Stimulated activated memory B cell treated with anti-CD40 and anti-IgM and Interleukin-4, amounts not matched to agents 10 μg/mL and 1 μg/mL and 100 μg/mL, for 72 hours (primary cell): Measurements from ENCODE around the gene VTCN1.
"Not testable (repeated sequence)": the region's sequence is repeated elsewhere in the genome, so short reads cannot be mapped to it uniquely, and the experiment has no call there.

Source experiments
- ATAC-seq: fragments of 150-1000 bp; cut with Tn5 transposase; 2 replicates; pipeline ENCODE4 v1.10.0; 2021
- H3K27ac Mint-ChIP-seq: one replicate; pipeline ENCODE4 v1.8.0; 2022; ENCODE audit warnings: mild to moderate bottlenecking, mixed read lengths
- H3K27me3 Mint-ChIP-seq: one replicate; pipeline ENCODE4 v1.8.0; 2022; ENCODE audit warnings: mixed read lengths
- H3K36me3 Mint-ChIP-seq: one replicate; pipeline ENCODE4 v1.8.0; 2022; ENCODE audit warnings: mixed read lengths
- H3K4me1 Mint-ChIP-seq: one replicate; pipeline ENCODE4 v1.8.0; 2022; ENCODE audit warnings: mixed read lengths
- H3K4me3 Mint-ChIP-seq: one replicate; pipeline ENCODE4 v1.8.0; 2022; ENCODE audit warnings: mild to moderate bottlenecking, moderate library complexity, mixed read lengths
- H3K9me3 Mint-ChIP-seq: one replicate; pipeline ENCODE4 v1.8.0; 2022; ENCODE audit warnings: mixed read lengths

The VTCN1 gene

DNA sequence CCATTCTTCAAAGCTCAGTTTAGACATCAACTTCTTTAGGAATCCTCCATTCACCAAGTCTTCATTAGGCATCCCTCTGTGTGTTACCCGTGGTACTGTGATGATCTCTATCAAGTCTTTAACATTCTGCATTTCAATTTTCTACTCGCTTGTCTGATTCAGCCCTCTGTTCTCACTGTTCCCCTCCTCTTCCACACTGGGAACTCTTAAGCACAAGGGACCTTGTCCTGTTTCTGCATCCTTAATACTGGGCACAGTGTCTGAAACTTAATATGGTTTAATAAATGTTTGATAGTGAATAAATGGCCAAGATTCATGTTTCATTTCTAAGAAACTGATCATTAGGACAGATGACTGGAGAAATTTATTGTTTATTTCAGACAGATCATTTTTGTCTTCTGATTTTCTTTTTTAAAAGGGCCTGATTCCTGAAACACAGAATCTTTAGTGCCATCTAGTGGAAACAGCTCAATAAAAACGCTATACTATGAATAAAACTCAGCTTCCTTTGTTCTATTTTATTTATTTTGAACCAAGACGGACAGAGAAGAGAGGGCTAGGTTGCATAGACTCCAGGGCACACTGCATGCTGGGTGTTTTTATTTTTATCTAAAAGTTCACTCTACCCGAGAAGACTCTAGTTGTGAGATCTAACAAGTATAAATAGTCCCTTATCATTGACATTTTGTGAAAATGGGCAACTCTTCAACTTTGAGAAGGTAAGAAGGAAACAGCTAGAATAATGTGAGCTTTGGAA lies 82.2 kb downstream of the VTCN1 start:
- H3K9me3 Mint-ChIP-seq: no peaks in the 10 kb centered on the region
- no peak overlapping the region for H3K27ac Mint-ChIP-seq
- H3K4me1 Mint-ChIP-seq: no peaks in the 10 kb centered on the region
- no peaks in the 10 kb centered on the region for H3K36me3 Mint-ChIP-seq
- peaks cover 2% of the 10 kb centered on the region for H3K27me3 Mint-ChIP-seq
- H3K4me3 Mint-ChIP-seq: no peak overlapping the region
- no peak for ATAC-seq

DNA sequence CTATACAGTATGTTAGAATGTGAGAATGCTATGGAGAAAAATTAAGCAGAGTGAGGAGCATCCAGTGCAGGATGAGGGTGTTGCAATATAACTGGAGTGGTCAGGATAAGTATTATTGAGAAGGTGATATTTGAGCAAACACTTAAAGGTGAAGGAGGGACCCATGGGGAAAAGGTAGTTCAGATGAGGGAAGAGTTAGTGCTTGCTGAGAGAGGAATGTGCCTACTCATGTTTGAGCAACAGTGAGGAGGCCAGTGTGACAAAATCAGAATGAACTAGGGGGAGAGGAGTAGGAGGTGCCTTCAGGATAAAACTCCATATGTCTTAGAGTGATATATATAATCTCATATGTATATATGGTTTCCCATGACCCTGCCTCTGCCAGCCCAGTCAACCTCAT lies 82.9 kb downstream of the VTCN1 start:
- Mint-ChIP-seq H3K4me3 (no peak overlapping the region), H3K27me3 (no peaks in the 10 kb centered on the region), H3K36me3 (no peaks in the 10 kb centered on the region), H3K4me1 (no peaks in the 10 kb centered on the region), H3K9me3 (no peaks in the 10 kb centered on the region), H3K27ac (no peak overlapping the region)
- ATAC-seq: no peak

DNA sequence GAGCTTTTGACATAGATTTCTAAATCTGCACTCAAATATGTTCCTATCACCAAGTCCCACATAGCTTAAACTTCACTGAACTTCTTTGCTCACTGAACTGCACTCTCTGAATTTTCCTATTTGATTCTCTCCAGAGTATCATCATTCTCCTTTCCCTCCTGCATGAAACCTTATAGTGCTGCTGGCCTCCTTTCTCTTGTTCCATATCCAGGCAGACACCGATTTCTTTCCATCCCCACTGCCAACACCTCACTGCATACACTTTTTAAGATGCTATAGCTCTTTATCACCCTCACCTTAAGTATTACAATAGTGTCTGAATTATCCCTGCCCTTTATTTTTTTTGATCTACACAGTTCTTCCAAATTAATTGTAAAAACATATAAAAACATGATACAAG lies 86.1 kb downstream of the VTCN1 start:
- H3K4me1 Mint-ChIP-seq: peaks cover 7% of the 10 kb centered on the region
- no peaks in the 10 kb centered on the region for H3K27me3 Mint-ChIP-seq
- no peaks in the 10 kb centered on the region for H3K36me3 Mint-ChIP-seq
- no peaks in the 10 kb centered on the region for H3K9me3 Mint-ChIP-seq
- H3K27ac Mint-ChIP-seq: no peak overlapping the region
- H3K4me3 Mint-ChIP-seq: no peak overlapping the region
- ATAC-seq: no peak

DNA sequence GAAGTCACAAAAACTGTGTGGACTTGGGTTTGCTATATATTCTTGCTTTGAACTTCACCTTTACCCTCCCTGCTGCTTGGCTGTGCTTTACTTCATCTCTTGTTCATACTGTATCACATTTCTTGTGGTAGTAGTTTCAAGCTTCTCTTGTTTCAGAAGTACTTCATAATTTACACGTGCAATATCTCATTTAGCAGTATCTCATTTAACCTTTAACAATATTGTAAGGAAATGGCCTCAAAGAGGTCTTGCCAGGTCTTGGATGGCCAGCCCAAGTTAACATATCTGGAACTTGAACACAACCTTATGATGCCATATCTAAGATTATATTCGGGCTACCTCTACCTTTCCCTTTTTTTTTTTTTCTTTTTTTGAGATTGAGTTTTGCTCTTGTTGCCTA lies 87.5 kb downstream of the VTCN1 start:
- no peaks in the 10 kb centered on the region for H3K9me3 Mint-ChIP-seq
- H3K36me3 Mint-ChIP-seq: no peaks in the 10 kb centered on the region
- no peaks in the 10 kb centered on the region for H3K27me3 Mint-ChIP-seq
- H3K27ac Mint-ChIP-seq: no peak overlapping the region
- H3K4me1 Mint-ChIP-seq: peaks cover 7% of the 10 kb centered on the region
- no peak for ATAC-seq
- H3K4me3 Mint-ChIP-seq: no peak overlapping the region

DNA sequence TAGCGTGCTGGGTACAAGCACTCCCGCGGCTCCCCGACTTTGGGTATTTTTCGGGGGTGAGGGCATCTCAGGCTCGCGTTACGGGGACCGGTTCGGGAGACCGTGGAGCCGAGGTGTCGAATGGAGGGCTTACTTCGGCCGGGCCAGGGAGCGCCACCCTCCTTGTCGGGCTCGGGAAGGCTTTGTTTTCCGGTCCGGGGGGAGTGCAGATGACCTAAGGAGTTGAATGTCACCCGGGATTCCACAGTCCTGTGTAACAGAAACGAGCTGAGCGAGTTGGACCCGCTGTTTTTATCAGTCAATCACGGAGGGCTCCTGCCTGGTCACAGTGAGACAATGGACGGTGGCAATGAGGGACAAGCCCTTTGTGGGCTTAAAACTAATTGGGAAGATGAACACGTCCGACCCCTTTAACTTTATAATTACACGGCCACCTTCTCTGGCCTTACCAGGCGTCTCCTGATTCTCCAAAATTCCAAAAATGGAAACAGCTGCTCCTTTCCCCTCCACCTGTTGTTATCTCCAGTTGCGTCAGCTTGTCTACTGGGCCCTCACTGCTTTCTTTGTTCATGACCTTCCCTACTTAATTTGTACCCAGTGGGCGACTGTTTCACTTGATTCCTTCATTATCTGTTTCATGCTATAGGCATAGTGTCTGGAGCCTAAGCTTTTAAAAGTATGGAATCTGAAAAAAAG lies 88.2 kb downstream of the VTCN1 start:
- Mint-ChIP-seq H3K4me1 (peaks cover 7% of the 10 kb centered on the region), H3K27me3 (no peaks in the 10 kb centered on the region), H3K27ac (peak overlapping the region; percentile 69), H3K36me3 (no peaks in the 10 kb centered on the region), H3K9me3 (no peaks in the 10 kb centered on the region), H3K4me3 (peak overlapping the region; percentile 85)
- no peak for ATAC-seq

DNA sequence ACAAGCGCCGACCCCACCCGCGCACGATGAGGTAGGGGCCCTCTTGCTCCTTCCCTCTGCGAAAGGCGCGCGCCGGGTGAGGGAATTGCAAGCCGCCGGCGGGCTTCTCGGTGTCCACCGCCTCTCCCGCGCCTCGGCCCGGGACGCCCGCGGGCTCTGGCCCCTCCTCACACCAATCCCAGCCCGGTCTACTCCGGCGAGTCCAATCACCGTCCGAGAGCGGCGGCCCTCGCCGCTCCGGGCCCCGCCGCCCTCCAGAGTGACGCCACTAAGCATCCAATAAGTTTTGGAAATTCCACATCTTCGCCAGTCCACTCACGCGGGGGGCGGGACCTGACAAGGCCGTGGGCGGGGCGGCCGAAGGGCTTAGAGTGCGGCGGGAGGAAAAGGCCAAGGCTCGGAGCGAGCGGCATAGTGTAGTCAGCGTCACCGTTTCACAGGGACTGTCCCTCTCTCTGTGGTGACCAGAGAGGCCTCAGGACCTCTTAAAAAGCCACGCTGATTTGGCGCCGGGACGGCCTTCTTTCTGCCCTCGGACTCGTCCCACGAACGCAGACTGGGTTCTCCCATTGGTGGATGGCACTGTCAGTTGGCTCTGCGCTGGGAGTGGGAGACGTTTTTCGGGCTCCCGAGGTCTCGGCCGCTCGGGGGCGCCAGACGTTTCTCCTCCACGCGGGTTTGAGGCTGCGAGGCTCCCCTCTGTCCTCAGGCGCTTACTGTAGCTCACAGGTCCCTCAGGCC lies 89.0 kb downstream of the VTCN1 start, which contains the start of gene TRIM45:
TRIM45 (minus strand) TSS at position 161 of the 741 bp plus-strand sequence. CDS start 548 bp downstream, outside the sequence.
- H3K27me3 Mint-ChIP-seq: no peaks in the 10 kb centered on the region
- peak within 1 kb of the TSS; percentile 69 for H3K27ac Mint-ChIP-seq

DNA sequence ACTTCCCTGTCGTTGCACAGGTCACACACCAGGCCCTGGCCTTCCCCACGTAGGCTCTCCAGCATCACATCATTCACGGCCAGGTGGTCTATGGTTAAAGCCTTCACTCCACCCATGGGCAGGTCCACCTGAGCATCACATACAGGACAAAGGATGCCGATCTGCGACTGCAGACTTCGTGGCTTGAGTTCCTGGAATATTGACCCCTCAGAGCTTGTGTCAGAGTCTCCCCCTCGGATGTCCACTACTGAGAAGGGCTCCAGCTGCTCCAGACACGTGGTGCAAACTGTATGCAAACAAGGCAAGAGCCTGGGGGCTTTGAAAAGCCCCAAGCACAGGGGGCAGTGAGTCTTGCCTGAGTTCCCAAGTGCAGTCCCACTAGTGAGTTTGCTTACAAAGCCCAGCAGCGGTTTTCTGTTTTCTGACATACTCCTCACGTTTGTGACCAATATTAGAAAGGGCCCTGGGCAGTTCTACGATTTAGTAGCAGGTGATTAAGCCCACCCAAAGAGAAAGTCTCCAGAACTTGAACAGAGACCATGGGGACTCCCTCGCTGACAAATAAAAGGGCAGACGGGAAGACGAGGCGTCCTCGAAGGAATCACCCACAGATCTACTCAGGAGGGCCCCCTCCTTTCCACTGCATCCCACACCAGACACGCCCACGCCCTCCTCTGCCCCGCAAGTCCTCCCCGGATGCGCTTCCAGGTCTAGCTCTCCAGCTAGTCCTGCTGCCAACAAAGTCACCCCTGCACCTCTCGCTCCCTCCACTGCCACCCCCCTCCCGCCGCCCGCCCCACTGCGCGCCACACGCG lies 89.7 kb downstream of the VTCN1 start:
- no peak for ATAC-seq
- Mint-ChIP-seq H3K4me1 (peaks cover 7% of the 10 kb centered on the region), H3K27me3 (no peaks in the 10 kb centered on the region), H3K9me3 (no peaks in the 10 kb centered on the region), H3K4me3 (peak overlapping the region; percentile 85), H3K36me3 (no peaks in the 10 kb centered on the region), H3K27ac (peak overlapping the region; percentile 69)

More for the DNA sequence above, 89.0 kb downstream of the VTCN1 start, which contains the start of gene TRIM45:
- Mint-ChIP-seq H3K36me3 (no peaks in the 10 kb centered on the region), H3K4me3 (peak within 1 kb of the TSS; percentile 85), H3K9me3 (no peaks in the 10 kb centered on the region), H3K4me1 (peaks cover 7% of the 10 kb centered on the region)
- ATAC-seq: peak; percentile 95

DNA sequence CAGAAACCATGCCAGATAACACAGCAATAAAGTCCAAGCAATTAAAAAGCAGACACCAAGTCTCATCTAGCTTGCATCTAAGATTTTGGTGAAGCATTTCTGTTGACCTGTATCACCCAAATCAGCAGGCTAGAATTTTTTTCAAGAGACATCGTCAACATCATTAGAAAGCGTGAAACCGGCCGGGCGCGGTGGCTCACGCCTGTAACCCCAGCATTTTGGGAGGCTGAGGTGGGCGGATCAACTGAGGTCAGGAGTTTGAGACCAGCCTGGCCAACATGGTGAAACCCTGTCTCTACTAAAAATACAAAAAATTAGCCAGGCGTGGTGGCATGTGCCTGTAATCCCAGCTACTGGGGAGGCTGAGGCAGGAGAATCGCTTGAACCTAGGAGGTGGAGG lies 91.6 kb downstream of the VTCN1 start:
- H3K4me1 Mint-ChIP-seq, H3K4me3 Mint-ChIP-seq, H3K36me3 Mint-ChIP-seq, H3K27ac Mint-ChIP-seq, H3K27me3 Mint-ChIP-seq, ATAC-seq, H3K9me3 Mint-ChIP-seq: not testable (repeated sequence)

DNA sequence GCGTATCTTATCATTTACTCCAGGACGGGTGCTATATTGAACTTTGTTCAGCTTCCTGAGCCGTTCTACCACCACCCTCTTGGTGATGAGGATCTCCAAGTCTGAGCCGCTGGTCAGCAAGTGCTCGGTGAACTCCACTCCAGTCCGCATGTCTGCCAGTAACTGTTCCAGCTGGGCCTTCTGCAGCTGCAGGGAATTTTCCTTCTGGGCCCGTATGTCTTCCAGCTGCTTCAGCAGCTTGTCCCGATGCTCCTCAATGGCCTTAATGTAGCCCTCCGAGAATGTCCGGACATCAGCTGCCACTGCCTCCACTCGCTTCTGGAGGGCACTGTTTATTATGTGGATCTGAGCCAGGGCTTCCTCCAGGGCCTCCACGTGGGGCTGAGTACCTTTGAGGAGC lies 92.6 kb downstream of the VTCN1 start:
- Mint-ChIP-seq H3K4me1 (peaks cover 7% of the 10 kb centered on the region), H3K27me3 (no peaks in the 10 kb centered on the region), H3K36me3 (no peaks in the 10 kb centered on the region), H3K9me3 (no peaks in the 10 kb centered on the region), H3K4me3 (no peak overlapping the region), H3K27ac (no peak overlapping the region)
- no peak for ATAC-seq

DNA sequence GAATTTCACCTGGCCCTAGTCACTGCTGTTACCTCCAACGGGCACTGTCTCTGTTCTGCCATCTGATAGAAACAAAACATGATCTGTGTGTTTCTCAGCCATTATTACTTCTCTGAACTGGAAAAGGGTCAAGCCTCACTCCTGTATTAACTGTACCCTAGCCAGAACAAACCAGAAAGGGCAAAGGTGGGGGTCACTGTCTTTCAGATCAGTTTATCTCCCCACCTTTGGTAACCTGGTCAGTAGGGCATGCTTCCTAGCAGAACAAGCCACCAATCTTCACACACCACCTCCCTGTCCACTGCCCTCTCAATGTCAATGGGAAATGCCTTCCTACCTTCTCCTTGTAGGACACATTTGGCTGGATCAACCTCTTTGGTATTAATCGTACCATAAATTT lies 93.0 kb downstream of the VTCN1 start:
- ATAC-seq: no peak
- Mint-ChIP-seq H3K27ac (no peak overlapping the region), H3K4me3 (no peak overlapping the region)

DNA sequence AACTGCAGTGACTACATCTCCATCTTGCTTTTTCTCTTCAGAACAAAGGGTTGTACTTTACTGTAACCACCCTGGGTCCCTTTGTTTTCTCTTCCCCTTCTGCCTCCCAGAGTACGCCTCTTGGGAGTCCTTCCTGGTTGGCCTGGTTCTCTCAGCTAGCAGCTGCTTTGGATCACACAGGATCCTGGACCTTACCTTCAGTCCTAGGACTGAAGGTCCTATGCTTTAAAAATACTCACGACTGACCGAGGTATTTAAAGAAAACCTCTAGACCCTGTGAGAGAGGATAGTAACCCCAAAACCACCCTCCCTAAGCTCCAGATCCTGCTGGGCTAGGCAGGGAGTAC lies 94.0 kb downstream of the VTCN1 start:
- ATAC-seq: no peak
- Mint-ChIP-seq H3K36me3 (no peaks in the 10 kb centered on the region), H3K27me3 (no peaks in the 10 kb centered on the region), H3K27ac (no peak overlapping the region), H3K4me3 (no peak overlapping the region), H3K4me1 (peaks cover 7% of the 10 kb centered on the region), H3K9me3 (no peaks in the 10 kb centered on the region)

More for the DNA sequence above, 93.0 kb downstream of the VTCN1 start:
- H3K9me3 Mint-ChIP-seq: no peaks in the 10 kb centered on the region
- H3K36me3 Mint-ChIP-seq: no peaks in the 10 kb centered on the region
- no peaks in the 10 kb centered on the region for H3K27me3 Mint-ChIP-seq
- peaks cover 7% of the 10 kb centered on the region for H3K4me1 Mint-ChIP-seq

DNA sequence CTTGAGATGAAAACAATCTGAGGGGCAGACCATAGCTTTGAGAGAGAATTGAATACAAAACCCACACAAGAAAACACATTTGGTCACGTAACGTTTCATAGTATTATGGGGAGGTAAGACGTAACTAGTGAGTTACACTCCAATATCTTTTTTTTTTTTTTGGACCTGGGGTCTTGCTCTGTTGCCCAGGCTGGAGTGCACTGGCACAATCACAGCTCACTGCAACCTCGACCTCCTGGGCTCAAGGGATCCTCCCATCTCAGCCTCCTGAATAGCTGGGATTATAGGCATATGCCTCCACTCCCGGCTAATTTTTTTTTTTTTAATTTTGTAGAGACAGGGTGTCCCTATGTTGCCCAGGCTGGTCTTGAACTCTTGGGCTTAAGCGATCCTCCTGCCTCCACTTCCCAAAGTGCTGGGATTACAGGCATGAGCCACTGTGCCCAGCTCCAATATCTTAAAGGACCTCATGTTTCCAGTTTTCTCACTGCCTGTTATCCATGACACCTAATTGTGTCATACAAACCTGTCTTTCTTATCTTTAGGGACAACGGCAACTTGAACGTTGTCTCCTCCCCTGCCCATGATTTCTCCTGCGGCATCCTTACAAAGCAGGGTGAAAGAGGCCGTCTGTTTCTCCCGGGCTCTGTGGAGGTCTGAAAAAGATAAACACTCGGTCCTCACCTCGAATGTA lies 94.5 kb downstream of the VTCN1 start:
- H3K9me3 Mint-ChIP-seq: no peaks in the 10 kb centered on the region
- H3K4me3 Mint-ChIP-seq: no peak overlapping the region
- ATAC-seq: no peak
- H3K27ac Mint-ChIP-seq: no peak overlapping the region
- no peaks in the 10 kb centered on the region for H3K36me3 Mint-ChIP-seq
- H3K27me3 Mint-ChIP-seq: no peaks in the 10 kb centered on the region
- H3K4me1 Mint-ChIP-seq: peaks cover 7% of the 10 kb centered on the region

DNA sequence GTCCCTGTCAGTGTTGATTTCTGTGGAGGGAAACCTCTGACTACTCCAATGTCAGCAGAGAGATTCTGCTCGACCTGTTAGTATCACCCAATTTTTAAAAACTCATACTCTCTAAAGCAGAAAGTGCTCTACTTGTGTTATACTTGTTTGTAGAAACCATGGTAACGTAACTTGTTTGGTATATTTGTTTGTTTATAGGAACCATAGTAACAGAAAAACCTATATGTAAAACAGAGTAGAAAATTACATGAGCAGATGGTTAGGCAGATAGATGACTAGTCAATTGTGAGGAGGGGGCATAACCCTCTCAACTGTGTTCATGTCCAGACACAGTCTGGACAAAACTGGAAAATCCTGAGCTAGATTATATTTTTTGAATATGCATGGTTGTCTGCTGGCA lies 95.8 kb downstream of the VTCN1 start:
- no peak overlapping the region for H3K4me3 Mint-ChIP-seq
- H3K27me3 Mint-ChIP-seq: no peaks in the 10 kb centered on the region
- H3K9me3 Mint-ChIP-seq: no peaks in the 10 kb centered on the region
- ATAC-seq: no peak
- H3K27ac Mint-ChIP-seq: no peak overlapping the region
- H3K4me1 Mint-ChIP-seq: no peaks in the 10 kb centered on the region
- H3K36me3 Mint-ChIP-seq: no peaks in the 10 kb centered on the region

DNA sequence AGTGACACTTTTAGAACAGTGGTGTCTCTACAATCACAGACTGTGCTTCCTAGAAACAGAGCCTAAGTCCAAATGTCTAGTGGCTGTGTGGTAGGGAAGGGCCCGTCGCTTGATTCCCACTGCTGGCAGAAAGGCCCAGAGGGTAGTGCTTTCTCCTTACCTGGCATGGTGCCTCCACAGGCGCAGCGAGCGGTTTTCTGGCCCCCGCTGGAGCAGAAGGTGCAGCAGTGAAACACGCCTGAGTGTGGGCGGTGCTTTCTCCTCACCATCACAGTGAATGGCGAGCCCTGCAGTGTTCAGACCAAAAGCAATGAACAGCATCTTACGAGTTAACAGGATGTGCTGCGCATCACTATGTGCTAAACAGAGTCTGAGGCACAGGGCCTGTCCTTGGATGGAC lies 97.5 kb downstream of the VTCN1 start:
- no peak overlapping the region for H3K27ac Mint-ChIP-seq
- H3K27me3 Mint-ChIP-seq: no peaks in the 10 kb centered on the region
- ATAC-seq: no peak
- H3K9me3 Mint-ChIP-seq: no peaks in the 10 kb centered on the region
- peaks cover 3% of the 10 kb centered on the region for H3K36me3 Mint-ChIP-seq
- H3K4me1 Mint-ChIP-seq: no peaks in the 10 kb centered on the region
- H3K4me3 Mint-ChIP-seq: no peak overlapping the region
